GM12878 (cell line): ENCODE measurements around the gene CWC27. TPM values are rescaled to one million over a fixed set of nuclear protein-coding genes. Genes with fewer than 3 reads are reported as not detected.
A peak's percentile ranks its signal among the peaks of the same experiment; 100 is the strongest.

Source experiments
- ATAC-seq: fragments of 200-7000 bp; cut with Tn5 transposase; 3 replicates; pipeline ENCODE4 v1.9.1; 2020; ENCODE audit warnings: mild to moderate bottlenecking, moderate library complexity
- BruUV-seq: library from RNA; stranded (reverse); fragments of 400-500 nt; replicated peaks from 2 replicates; lab custom pipeline; 2021; lab: Mats Ljungman, UMichigan
- CTCF ChIA-PET: fragments of 300-600 bp; sonication (Branson Sonifier 250); formaldehyde crosslinking; extraction: SDS; loops from one replicate; lab custom pipeline; 2021; ENCODE audit warnings: inconsistent platforms; lab: Yijun Ruan, JAX
- POLR2A ChIA-PET: fragments of 350-600 bp; formaldehyde crosslinking; extraction: SDS; loops from one replicate; lab custom pipeline; 2021; ENCODE audit warnings: inconsistent platforms; lab: Charles Lee
- RAD21 ChIA-PET: fragments of 300-600 bp; sonication (Branson Sonifier 250); formaldehyde crosslinking; loops from one replicate; lab custom pipeline; 2023; ENCODE audit warnings: antibody characterized with exemption; ENCODE audit not compliant: unreplicated experiment; lab: Charles Lee
- SMC1A ChIA-PET: fragments of 300-600 bp; sonication (Branson Sonifier 250); formaldehyde crosslinking; loops from one replicate; lab custom pipeline; 2023; ENCODE audit not compliant: unreplicated experiment, uncharacterized antibody; lab: Charles Lee
- DNase-seq: peaks from one replicate; pipeline ENCODE4 v3.0.0-alpha.2; 2011; ENCODE audit warnings: low read depth, low spot score
- FAIRE-seq: peaks from 3 replicates; lab custom pipeline; 2011; peaks lifted over from hg19 to GRCh38; lab: Jason Lieb, UNC
- H2AFZ ChIP-seq: 2 replicates; pipeline ENCODE4 v1.6.0; 2011; ENCODE audit warnings: low read depth, low read length, control low read depth; ENCODE audit not compliant: control insufficient read depth
- H3K27ac ChIP-seq: 2 replicates; pipeline ENCODE4 v1.5.1; 2011; ENCODE audit warnings: control low read depth; ENCODE audit not compliant: control insufficient read depth, insufficient read depth
- H3K27me3 ChIP-seq, 2 experiments: replicated peaks in 1 of 2; 2 replicates each; pipeline versions ENCODE4 v1.6.0 to v1.6.1; 2011; ENCODE audit warnings: low read length in 1 of 2; ENCODE audit not compliant: control insufficient read depth in 2 of 2, insufficient read depth in 2 of 2
- H3K36me3 ChIP-seq, 2 experiments: 2 replicates each; pipeline ENCODE4 v1.5.1; 2011; ENCODE audit warnings: low read length in 1 of 2; ENCODE audit not compliant: control insufficient read depth in 2 of 2, insufficient read depth in 2 of 2
- H3K4me1 ChIP-seq: 2 replicates; pipeline ENCODE4 v1.6.1; 2011; ENCODE audit warnings: mild to moderate bottlenecking, low read length, moderate library complexity, mixed read lengths; ENCODE audit not compliant: control insufficient read depth, insufficient read depth
- H3K4me2 ChIP-seq: 2 replicates; pipeline ENCODE4 v1.6.0; 2011; ENCODE audit warnings: control low read depth; ENCODE audit not compliant: control insufficient read depth, insufficient read depth
- H3K4me3 ChIP-seq: fragments of 200-600 bp; sonication (generic); 2 replicates; pipeline ENCODE4 v1.5.1; 2016
- H3K79me2 ChIP-seq: 2 replicates; pipeline ENCODE4 v1.6.0; 2011; ENCODE audit warnings: low read length; ENCODE audit not compliant: control insufficient read depth, insufficient read depth
- H3K9ac ChIP-seq: 2 replicates; pipeline ENCODE4 v1.8.0; 2011; ENCODE audit warnings: low read length, control low read depth, mixed read lengths; ENCODE audit not compliant: control insufficient read depth, insufficient read depth
- H3K9me3 ChIP-seq: replicated peaks from 3 replicates; pipeline ENCODE4 v1.5.1; 2011; ENCODE audit warnings: mild to moderate bottlenecking, low read length; ENCODE audit not compliant: control insufficient read depth, insufficient read depth
- H4K20me1 ChIP-seq: 2 replicates; pipeline ENCODE4 v1.6.0; 2011; ENCODE audit not compliant: control insufficient read depth, insufficient read depth
- CBFB ChIP-seq: IDR thresholded peaks from 2 replicates; pipeline ENCODE4 v1.6.1; 2016; ENCODE audit warnings: antibody characterized with exemption, low read depth
- CBX5 ChIP-seq: sonication (generic); IDR thresholded peaks from 2 replicates; pipeline ENCODE4 v1.6.1; 2016; ENCODE audit warnings: low read depth, moderate library complexity, mild to moderate bottlenecking, inconsistent platforms
- E2F8 ChIP-seq: fragments of 450-650 bp; IDR thresholded peaks from 2 replicates; pipeline ENCODE4 v1.6.1; 2018; ENCODE audit warnings: mild to moderate bottlenecking, low read depth, moderate library complexity; ENCODE audit not compliant: partially characterized antibody
- KAT2A ChIP-seq: conservative IDR thresholded peaks from 2 replicates; pipeline ENCODE4 v1.6.1; 2011; ENCODE audit warnings: low read depth, low read length; ENCODE audit not compliant: control insufficient read depth
- LARP7 ChIP-seq: fragments of 450-650 bp; IDR thresholded peaks from 2 replicates; pipeline ENCODE4 v1.6.1; 2017; ENCODE audit warnings: mild to moderate bottlenecking
- NR2F1 ChIP-seq: fragments of 450-650 bp; conservative IDR thresholded peaks from 2 replicates; pipeline ENCODE4 v1.6.1; 2017; ENCODE audit warnings: mild to moderate bottlenecking
- POLR2AphosphoS2 ChIP-seq: IDR thresholded peaks from 2 replicates; pipeline ENCODE4 v1.6.1; 2011; ENCODE audit warnings: low read depth, mild to moderate bottlenecking, low read length, improper control_type of control experiment, moderate library complexity
- POU2F2 ChIP-seq: IDR thresholded peaks from 3 replicates; pipeline ENCODE4 v1.6.1; 2011; ENCODE audit warnings: low read depth, mild to moderate bottlenecking, low read length, borderline replicate concordance
- PRDM15 ChIP-seq: fragments of 450-650 bp; formaldehyde crosslinking; IDR thresholded peaks from 2 replicates; pipeline ENCODE4 v1.4.0; 2020; ENCODE audit warnings: mild to moderate bottlenecking, moderate library complexity
- TARDBP ChIP-seq: IDR thresholded peaks from 2 replicates; pipeline ENCODE4 v1.6.1; 2016; ENCODE audit warnings: borderline replicate concordance
- YY1 ChIP-seq: IDR thresholded peaks from 2 replicates; pipeline ENCODE4 v1.6.1; 2011; ENCODE audit warnings: low read depth, mild to moderate bottlenecking, low read length
- ZNF274 ChIP-seq: IDR thresholded peaks from one replicate; pipeline ENCODE4 v1.8.0; 2011; ENCODE audit not compliant: insufficient read length, insufficient read depth
- WGBS: methylation state at CpG from one replicate; pipeline ENCODE4 v1.1.6; 2016; ENCODE audit warnings: low lambda C conversion rate; ENCODE audit not compliant: insufficient replicate concordance, insufficient coverage; ENCODE audit errors: missing lambda C conversion rate; 5-methylcytosine and 5-hydroxymethylcytosine counted together
- in situ Hi-C: fragments of 300-500 bp; cut with MboI; formaldehyde crosslinking; loops from 9 replicates; pipeline ENCODE4 v1.14.3; 2018; ENCODE audit warnings: mixed read lengths
- intact Hi-C: fragments of 100-400 bp; cut with micrococcal nuclease; formaldehyde crosslinking; loops from one replicate; pipeline ENCODE4 v1.14.2; 2022; ENCODE audit not compliant: unreplicated experiment
- polyA plus RNA-seq, 11 experiments: library from polyadenylated mRNA; depleted of rRNA in 4 of 11; unstranded in 6 of 11; stranded (reverse) in 5 of 11; fragments of >200 nt; fragmentation: Nextera tagmentation in 4 of 11; fragmentation: Illumina TruSeq in 1 of 11; extraction: Ambion mirVana in 4 of 11; extraction: Trizol in 1 of 11; gene quantifications; 1 replicate in 1 of 11; 2 replicates in 10 of 11; pipeline versions ENCODE4 v1.2.1 to v1.2.3, GENCODE V29; 2011 to 2016; ENCODE audit warnings: inconsistent platforms in 2 of 11, missing spikeins in 2 of 11, low read depth in 1 of 11
- total RNA-seq, 4 experiments: library from RNA; depleted of rRNA in 3 of 4; stranded (reverse); fragments of >200 nt in 3 of 4; fragmentation: Illumina TruSeq in 1 of 4; extraction: Trizol in 1 of 4; gene quantifications; 2 replicates each; pipeline versions ENCODE4 v1.2.1 to v1.2.3, GENCODE V29; 2013 to 2021

CWC27 gene
- total and polyA plus RNA-seq, 10 of the 15 experiments (the other 5 are each of a cell fraction or from before 2014, with no cell fraction given): 21.7 to 61.9 (median 47.0) TPM

GRCh38 chr5:64921386-64921785, 152.7 kb downstream of the CWC27 start:
- intact Hi-C loops (no loop called here), in situ Hi-C loops (no loop called here)
- Histone ChIP-seq H3K79me2 (no peaks in the 10 kb centered on the region), H3K36me3 (no peaks in the 10 kb centered on the region), H4K20me1 (no peaks in the 10 kb centered on the region), H3K27ac (no peak overlapping the region), H3K4me1 (no peaks in the 10 kb centered on the region), H3K9me3 (peaks cover 5% of the 10 kb centered on the region), H2AFZ (no peak overlapping the region), H3K4me2 (no peak overlapping the region), H3K4me3 (no peak overlapping the region), H3K27me3 (no peaks in the 10 kb centered on the region), H3K9ac (no peak overlapping the region)
- TF ChIP-seq KAT2A (no peak), CBFB (no peak), YY1 (no peak), CBX5 (0 out of 2 replicates have a peak, but pooled peaks have one; percentile 27)
- SMC1A ChIA-PET: interaction anchor here (1.7 kb wide), 1 partner anchor 13 kb away, joined by 3 read pairs; no protein-coding TSS in a partner anchor
- DNase-seq (no peak), ATAC-seq (no peak), FAIRE-seq (no peak)
- POLR2A ChIA-PET: no interaction called here
- RAD21 ChIA-PET: no interaction called here
- CTCF ChIA-PET: interaction anchor here (0.6 kb wide), 1 partner anchor 224 kb away, joined by 3 read pairs; no protein-coding TSS in a partner anchor
- WGBS: 92% methylated on average over 2 of the region's 2 CpGs
- BruUV-seq: no TSS peak

DNA sequence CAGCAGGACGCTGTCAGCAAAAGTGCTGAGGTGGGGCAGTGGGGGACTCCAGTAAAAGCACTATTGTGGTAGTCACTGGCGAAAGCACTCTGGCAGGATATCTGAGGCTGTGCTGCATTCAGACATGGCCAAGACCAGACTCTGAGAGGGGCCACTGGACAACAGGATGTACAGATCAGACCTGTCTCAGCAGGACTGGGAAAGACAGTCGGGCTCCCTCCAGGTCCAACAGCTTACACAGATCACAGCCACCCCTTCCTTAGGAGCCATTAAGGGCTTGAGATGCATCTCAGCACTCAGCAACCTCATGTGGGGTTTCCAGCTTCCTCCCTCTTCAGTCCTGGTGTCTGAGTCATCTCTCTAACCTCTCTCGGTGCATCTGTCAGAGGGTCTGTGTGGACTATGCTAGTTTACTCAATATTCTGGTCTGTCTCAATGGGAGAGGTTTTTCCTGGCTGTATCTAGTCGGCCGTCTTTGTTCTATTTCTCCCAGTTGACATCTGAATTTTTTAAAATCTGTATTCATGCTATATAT, 154.5 kb downstream of the CWC27 start:
- ChIA-PET SMC1A (no interaction called here), CTCF (interaction anchor here (1.5 kb wide), 1 partner anchor 30 kb away, joined by 3 read pairs; no protein-coding TSS in a partner anchor)
- H2AFZ ChIP-seq: no peak overlapping the region
- TF ChIP-seq TARDBP (no peak), NR2F1 (no peak), PRDM15 (CRISPR knock-in tag) (no peak), POU2F2 (no peak), E2F8 (no peak), ZNF274 (no peak), CBX5 (no peak), LARP7 (no peak), POLR2AphosphoS2 (no peak)

More for the DNA sequence above, 154.5 kb downstream of the CWC27 start:
- WGBS: 78% methylated on average over 6 of the region's 6 CpGs
- intact Hi-C loops: no loop called here
- Histone ChIP-seq H3K4me1 (no peaks in the 10 kb centered on the region), H3K36me3 (no peaks in the 10 kb centered on the region), H4K20me1 (no peaks in the 10 kb centered on the region), H3K79me2 (no peaks in the 10 kb centered on the region), H3K27ac (no peak overlapping the region), H3K4me2 (no peak overlapping the region), H3K9ac (no peak overlapping the region), H3K27me3 (no peaks in the 10 kb centered on the region), H3K9me3 (peaks cover 5% of the 10 kb centered on the region), H3K4me3 (no peak overlapping the region)
- ATAC-seq: no peak
- DNase-seq: no peak
- BruUV-seq: no TSS peak
- ChIA-PET POLR2A (no interaction called here), RAD21 (no interaction called here)
- no peak for FAIRE-seq
- in situ Hi-C loops: no loop called here
